Stimulated activated naive CD8-positive, alpha-beta T cell treated with anti-CD3 and anti-CD28 coated beads, Interleukin-15, Interleukin-2, amounts not matched to agents 100 ng/mL and 50 ng/mL, for 24 hours (primary cell): ENCODE data around the gene PLOD1.

Experiments
- H3K27ac Mint-ChIP-seq: one replicate; pipeline ENCODE4 v1.8.0; 2021; ENCODE audit warnings: mild to moderate bottlenecking, mixed read lengths
- H3K27me3 Mint-ChIP-seq: one replicate; pipeline ENCODE4 v1.8.0; 2021; ENCODE audit warnings: mixed read lengths
- H3K36me3 Mint-ChIP-seq: one replicate; pipeline ENCODE4 v1.8.0; 2021; ENCODE audit warnings: low read depth, mixed read lengths
- H3K4me1 Mint-ChIP-seq: one replicate; pipeline ENCODE4 v1.8.0; 2021; ENCODE audit warnings: low read depth, mixed read lengths
- H3K4me3 Mint-ChIP-seq: one replicate; pipeline ENCODE4 v1.8.0; 2021; ENCODE audit warnings: mild to moderate bottlenecking, mixed read lengths
- H3K9me3 Mint-ChIP-seq: one replicate; pipeline ENCODE4 v1.8.0; 2021; ENCODE audit warnings: mixed read lengths

The PLOD1 gene

GRCh38 chr1:11942280-11942679 is 7.8 kb downstream of the PLOD1 start:
- H3K36me3 Mint-ChIP-seq, result peaks cover 20% of the 10 kb centered on the region
- H3K27ac Mint-ChIP-seq, result no peak overlapping the region
- H3K27me3 Mint-ChIP-seq, result no peaks in the 10 kb centered on the region
- peaks cover 6% of the 10 kb centered on the region for H3K9me3 Mint-ChIP-seq
- no peak overlapping the region for H3K4me3 Mint-ChIP-seq
- H3K4me1 Mint-ChIP-seq, result no peaks in the 10 kb centered on the region

- no peak overlapping the region for H3K27ac Mint-ChIP-seq
- H3K36me3 Mint-ChIP-seq, result peaks cover 24% of the 10 kb centered on the region
- no peak overlapping the region for H3K4me3 Mint-ChIP-seq
- no peaks in the 10 kb centered on the region for H3K4me1 Mint-ChIP-seq
- no peaks in the 10 kb centered on the region for H3K27me3 Mint-ChIP-seq
- H3K9me3 Mint-ChIP-seq, result peaks cover 6% of the 10 kb centered on the region
Measured at GRCh38 chr1:11943619-11944018, 9.1 kb downstream of the PLOD1 start.

GRCh38 chr1:11944358-11944931 is 9.9 kb downstream of the PLOD1 start:
- Mint-ChIP-seq H3K4me3 (no peak overlapping the region), H3K4me1 (no peaks in the 10 kb centered on the region), H3K36me3 (peaks cover 27% of the 10 kb centered on the region), H3K9me3 (peaks cover 6% of the 10 kb centered on the region), H3K27me3 (no peaks in the 10 kb centered on the region), H3K27ac (no peak overlapping the region)

- no peak overlapping the region for H3K4me3 Mint-ChIP-seq
- no peaks in the 10 kb centered on the region for H3K4me1 Mint-ChIP-seq
- H3K9me3 Mint-ChIP-seq, result peaks cover 6% of the 10 kb centered on the region
- H3K27me3 Mint-ChIP-seq, result no peaks in the 10 kb centered on the region
- H3K27ac Mint-ChIP-seq, result no peak overlapping the region
- H3K36me3 Mint-ChIP-seq, result peaks cover 31% of the 10 kb centered on the region
Measured at GRCh38 chr1:11946647-11947046, 12.1 kb downstream of the PLOD1 start.

GRCh38 chr1:11948822-11949458 is 14.4 kb downstream of the PLOD1 start:
- peaks cover 42% of the 10 kb centered on the region for H3K36me3 Mint-ChIP-seq
- no peaks in the 10 kb centered on the region for H3K4me1 Mint-ChIP-seq
- no peak overlapping the region for H3K27ac Mint-ChIP-seq
- H3K27me3 Mint-ChIP-seq, result no peaks in the 10 kb centered on the region
- H3K4me3 Mint-ChIP-seq, result no peak overlapping the region
- H3K9me3 Mint-ChIP-seq, result peaks cover 6% of the 10 kb centered on the region

- Mint-ChIP-seq H3K36me3 (peaks cover 37% of the 10 kb centered on the region), H3K4me1 (no peaks in the 10 kb centered on the region), H3K4me3 (no peak overlapping the region), H3K9me3 (no peaks in the 10 kb centered on the region), H3K27me3 (no peaks in the 10 kb centered on the region), H3K27ac (no peak overlapping the region)
Measured at GRCh38 chr1:11951901-11952300, 17.4 kb downstream of the PLOD1 start.

- Mint-ChIP-seq H3K9me3 (no peaks in the 10 kb centered on the region), H3K27ac (no peak overlapping the region), H3K27me3 (no peaks in the 10 kb centered on the region), H3K4me1 (no peaks in the 10 kb centered on the region), H3K36me3 (peaks cover 38% of the 10 kb centered on the region), H3K4me3 (no peak overlapping the region)
Measured at GRCh38 chr1:11952455-11953109, 18.1 kb downstream of the PLOD1 start.

- no peak overlapping the region for H3K4me3 Mint-ChIP-seq
- H3K4me1 Mint-ChIP-seq, result no peaks in the 10 kb centered on the region
- peaks cover 30% of the 10 kb centered on the region for H3K36me3 Mint-ChIP-seq
- H3K27ac Mint-ChIP-seq, result no peak overlapping the region
- no peaks in the 10 kb centered on the region for H3K27me3 Mint-ChIP-seq
- no peaks in the 10 kb centered on the region for H3K9me3 Mint-ChIP-seq
Measured at GRCh38 chr1:11955221-11955620, 20.7 kb downstream of the PLOD1 start.

- H3K36me3 Mint-ChIP-seq, result peaks cover 22% of the 10 kb centered on the region
- no peak overlapping the region for H3K27ac Mint-ChIP-seq
- H3K9me3 Mint-ChIP-seq, result no peaks in the 10 kb centered on the region
- no peak overlapping the region for H3K4me3 Mint-ChIP-seq
- no peaks in the 10 kb centered on the region for H3K27me3 Mint-ChIP-seq
- no peaks in the 10 kb centered on the region for H3K4me1 Mint-ChIP-seq
Measured at GRCh38 chr1:11957398-11957797, 22.9 kb downstream of the PLOD1 start.

GRCh38 chr1:11957897-11958296 is 23.4 kb downstream of the PLOD1 start:
- Mint-ChIP-seq H3K4me3 (no peak overlapping the region), H3K4me1 (no peaks in the 10 kb centered on the region), H3K27ac (no peak overlapping the region), H3K36me3 (peaks cover 17% of the 10 kb centered on the region), H3K9me3 (no peaks in the 10 kb centered on the region), H3K27me3 (no peaks in the 10 kb centered on the region)

GRCh38 chr1:11960276-11960675 is 25.8 kb downstream of the PLOD1 start:
- Mint-ChIP-seq H3K27me3 (no peaks in the 10 kb centered on the region), H3K4me3 (no peak overlapping the region), H3K9me3 (no peaks in the 10 kb centered on the region), H3K4me1 (no peaks in the 10 kb centered on the region), H3K27ac (no peak overlapping the region), H3K36me3 (peaks cover 36% of the 10 kb centered on the region)

- no peaks in the 10 kb centered on the region for H3K4me1 Mint-ChIP-seq
- peaks cover 36% of the 10 kb centered on the region for H3K36me3 Mint-ChIP-seq
- no peak overlapping the region for H3K4me3 Mint-ChIP-seq
- no peak overlapping the region for H3K27ac Mint-ChIP-seq
- H3K27me3 Mint-ChIP-seq, result no peaks in the 10 kb centered on the region
- no peaks in the 10 kb centered on the region for H3K9me3 Mint-ChIP-seq
Measured at GRCh38 chr1:11960715-11961114, 26.2 kb downstream of the PLOD1 start.

GRCh38 chr1:11961230-11961629 is 26.7 kb downstream of the PLOD1 start:
- no peak overlapping the region for H3K4me3 Mint-ChIP-seq
- H3K36me3 Mint-ChIP-seq, result peaks cover 35% of the 10 kb centered on the region
- H3K9me3 Mint-ChIP-seq, result no peaks in the 10 kb centered on the region
- no peaks in the 10 kb centered on the region for H3K4me1 Mint-ChIP-seq
- no peaks in the 10 kb centered on the region for H3K27me3 Mint-ChIP-seq
- H3K27ac Mint-ChIP-seq, result no peak overlapping the region

GRCh38 chr1:11963622-11964021 is 29.1 kb downstream of the PLOD1 start:
- H3K27ac Mint-ChIP-seq, result no peak overlapping the region
- H3K9me3 Mint-ChIP-seq, result no peaks in the 10 kb centered on the region
- H3K4me1 Mint-ChIP-seq, result no peaks in the 10 kb centered on the region
- H3K27me3 Mint-ChIP-seq, result no peaks in the 10 kb centered on the region
- no peak overlapping the region for H3K4me3 Mint-ChIP-seq
- peaks cover 26% of the 10 kb centered on the region for H3K36me3 Mint-ChIP-seq

GRCh38 chr1:11964656-11965055 is 30.1 kb downstream of the PLOD1 start:
- Mint-ChIP-seq H3K4me3 (no peak overlapping the region), H3K4me1 (no peaks in the 10 kb centered on the region), H3K36me3 (peaks cover 26% of the 10 kb centered on the region), H3K27ac (no peak overlapping the region), H3K27me3 (no peaks in the 10 kb centered on the region), H3K9me3 (no peaks in the 10 kb centered on the region)
